Activated CD4-positive, alpha-beta T cell treated with anti-CD3 and anti-CD28 coated beads, Interleukin-2, amount 10 ng/mL, durations not matched to agents 7 days and 5 days (primary cell): ENCODE results near the gene MFAP5. TPM values are rescaled to one million over a fixed set of nuclear protein-coding genes. Genes with fewer than 3 reads are reported as not detected.

ENCODE experiments used
- CTCF ChIA-PET: fragments of 350-600 bp; sonication (Branson Sonifier 250); formaldehyde crosslinking; loops from one replicate; lab custom pipeline; 2021; ENCODE audit warnings: antibody characterized with exemption; lab: Charles Lee
- POLR2A ChIA-PET: fragments of 350-600 bp; sonication (Branson Sonifier 250); formaldehyde crosslinking; loops from one replicate; lab custom pipeline; 2021; ENCODE audit warnings: antibody characterized with exemption; lab: Charles Lee
- DNase-seq: peaks from one replicate; pipeline ENCODE4 v3.0.0-alpha.2; 2020
- H3K27ac Mint-ChIP-seq: one replicate; pipeline ENCODE4 v1.8.0; 2021; ENCODE audit warnings: mild to moderate bottlenecking, moderate library complexity, mixed read lengths
- H3K27me3 Mint-ChIP-seq: one replicate; pipeline ENCODE4 v1.8.0; 2021; ENCODE audit warnings: mixed read lengths
- H3K36me3 Mint-ChIP-seq: one replicate; pipeline ENCODE4 v1.8.0; 2021; ENCODE audit warnings: low read depth, mixed read lengths
- H3K4me1 Mint-ChIP-seq: one replicate; pipeline ENCODE4 v1.8.0; 2021; ENCODE audit warnings: mixed read lengths
- H3K4me3 Mint-ChIP-seq: one replicate; pipeline ENCODE4 v1.8.0; 2021; ENCODE audit warnings: mild to moderate bottlenecking, moderate library complexity, mixed read lengths
- H3K9me3 Mint-ChIP-seq: one replicate; pipeline ENCODE4 v1.8.0; 2021; ENCODE audit warnings: mixed read lengths
- total RNA-seq, 2 experiments: library from RNA; stranded (reverse); gene quantifications; one replicate each; pipeline ENCODE4 v1.2.3, GENCODE V29; 2021

MFAP5 gene, protein sequence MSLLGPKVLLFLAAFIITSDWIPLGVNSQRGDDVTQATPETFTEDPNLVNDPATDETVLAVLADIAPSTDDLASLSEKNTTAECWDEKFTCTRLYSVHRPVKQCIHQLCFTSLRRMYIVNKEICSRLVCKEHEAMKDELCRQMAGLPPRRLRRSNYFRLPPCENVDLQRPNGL
- total RNA-seq, result not detected

DNA sequence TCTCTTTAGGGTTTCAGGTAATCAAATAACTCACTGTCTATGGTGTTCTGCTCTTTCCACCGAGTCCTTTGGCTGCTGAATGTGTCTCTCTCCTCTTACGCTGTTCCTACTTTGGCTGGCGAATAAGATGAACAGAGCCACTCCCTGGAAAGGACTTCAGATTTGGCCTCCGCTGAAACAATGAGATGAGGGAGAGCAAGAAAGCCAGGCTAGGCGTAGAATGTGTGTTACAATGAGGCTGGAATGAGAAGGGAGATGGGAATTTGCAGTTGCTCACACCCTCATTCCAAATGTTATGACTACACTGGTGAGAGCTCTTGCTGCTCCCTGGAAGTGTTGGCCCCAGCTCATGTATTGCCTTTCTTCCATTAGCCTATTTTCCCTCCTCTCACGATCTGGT, at the start of gene MFAP5:
MFAP5 (minus strand) TSS at position 234 of the 400 bp plus-strand sequence. CDS start 722 bp downstream, outside the sequence.
- no peaks in the 10 kb centered on the region for H3K9me3 Mint-ChIP-seq

DNA sequence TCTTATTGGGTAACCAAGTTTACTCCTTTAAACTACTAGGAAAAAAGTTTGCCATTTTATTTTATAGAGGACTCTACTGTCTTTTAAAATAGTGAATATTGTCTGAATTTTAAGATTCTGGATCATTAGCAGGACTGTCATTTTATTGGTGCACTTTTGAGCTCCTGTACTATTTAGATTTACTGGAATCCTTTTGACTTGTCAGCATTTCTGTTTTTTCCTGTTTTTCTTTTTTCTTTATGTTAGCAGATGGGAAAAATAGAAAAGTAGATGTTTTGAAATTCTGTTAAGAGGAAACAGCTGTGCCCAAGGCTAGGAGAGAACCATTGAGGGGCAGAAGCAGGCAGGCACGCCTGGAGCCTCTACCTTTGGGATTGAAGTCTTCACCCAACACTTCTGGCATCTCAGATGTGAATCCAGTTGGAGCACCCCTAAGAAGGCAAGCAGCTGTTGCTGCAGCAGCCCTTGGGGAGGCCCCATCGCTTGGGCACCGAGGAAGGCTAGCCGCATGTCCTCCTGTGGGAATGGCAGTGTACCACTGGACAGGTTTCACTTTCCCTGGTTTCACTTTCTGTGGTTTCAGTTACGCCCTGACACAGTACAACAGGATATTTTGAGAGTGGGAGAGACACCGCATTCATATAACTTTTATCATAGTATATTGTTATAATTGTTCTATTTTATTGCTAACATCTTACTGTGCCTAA, 46.7 kb upstream of the MFAP5 start:
- POLR2A ChIA-PET, result no interaction called here
- H3K9me3 Mint-ChIP-seq, result no peaks in the 10 kb centered on the region
- no peak overlapping the region for H3K4me3 Mint-ChIP-seq
- DNase-seq, result no peak
- no peaks in the 10 kb centered on the region for H3K27me3 Mint-ChIP-seq
- H3K27ac Mint-ChIP-seq, result no peak overlapping the region
- no peaks in the 10 kb centered on the region for H3K36me3 Mint-ChIP-seq
- peaks cover 6% of the 10 kb centered on the region for H3K4me1 Mint-ChIP-seq
- CTCF ChIA-PET, result interaction anchor here (0.6 to 1.8 kb wide), 2 partner anchors 10 to 27 kb away, joined by 4 to 5 read pairs; no protein-coding TSS in a partner anchor

More for the DNA sequence above, at the start of gene MFAP5:
- peaks cover 19% of the 10 kb centered on the region for H3K27me3 Mint-ChIP-seq
- POLR2A ChIA-PET, result no interaction called here
- H3K4me3 Mint-ChIP-seq, result no peak within 1 kb of the TSS
- DNase-seq, result no peak
- no peak within 1 kb of the TSS for H3K27ac Mint-ChIP-seq
- no peaks in the 10 kb centered on the region for H3K4me1 Mint-ChIP-seq
- no peaks in the 10 kb centered on the region for H3K36me3 Mint-ChIP-seq
- CTCF ChIA-PET, result interaction anchor here (1.8 kb wide), 1 partner anchor 198 kb away, joined by 3 read pairs; no protein-coding TSS in a partner anchor

- no peak for DNase-seq
- Mint-ChIP-seq H3K9me3 (no peaks in the 10 kb centered on the region), H3K36me3 (peaks cover 2% of the 10 kb centered on the region), H3K27ac (no peak overlapping the region), H3K4me1 (peaks cover 12% of the 10 kb centered on the region), H3K4me3 (no peak overlapping the region), H3K27me3 (peaks cover 28% of the 10 kb centered on the region)
- POLR2A ChIA-PET, result no interaction called here
- CTCF ChIA-PET, result interaction anchor here (1.1 kb wide), 1 partner anchor 247 kb away, joined by 3 read pairs; the partner anchor contains the start of gene M6PR
Observed at GRCh38 chr12:8702159-8702558, 39.5 kb upstream of the MFAP5 start.

- H3K27ac Mint-ChIP-seq, result no peak overlapping the region
- DNase-seq, result no peak
- no peak overlapping the region for H3K4me3 Mint-ChIP-seq
- ChIA-PET CTCF (interaction anchor here (1.1 kb wide), 1 partner anchor 248 kb away, joined by 3 read pairs; the partner anchor contains the start of gene M6PR), POLR2A (no interaction called here)
- H3K36me3 Mint-ChIP-seq, result peaks cover 2% of the 10 kb centered on the region
- peaks cover 32% of the 10 kb centered on the region for H3K27me3 Mint-ChIP-seq
- no peaks in the 10 kb centered on the region for H3K9me3 Mint-ChIP-seq
- H3K4me1 Mint-ChIP-seq, result peaks cover 17% of the 10 kb centered on the region
Observed at GRCh38 chr12:8701046-8701660, 38.5 kb upstream of the MFAP5 start.

GRCh38 chr12:8699714-8700113, 37.1 kb upstream of the MFAP5 start:
- peaks cover 17% of the 10 kb centered on the region for H3K4me1 Mint-ChIP-seq
- ChIA-PET CTCF (no interaction called here), POLR2A (no interaction called here)
- peak overlapping the region; percentile 39 for H3K4me3 Mint-ChIP-seq
- H3K36me3 Mint-ChIP-seq, result peaks cover 2% of the 10 kb centered on the region
- DNase-seq, result no peak
- peak overlapping the region; percentile 2 for H3K27ac Mint-ChIP-seq
- H3K27me3 Mint-ChIP-seq, result peaks cover 38% of the 10 kb centered on the region
- no peaks in the 10 kb centered on the region for H3K9me3 Mint-ChIP-seq

GRCh38 chr12:8698879-8699278, 36.3 kb upstream of the MFAP5 start:
- Mint-ChIP-seq H3K9me3 (no peaks in the 10 kb centered on the region), H3K4me1 (peaks cover 17% of the 10 kb centered on the region), H3K36me3 (peaks cover 2% of the 10 kb centered on the region), H3K27me3 (peaks cover 38% of the 10 kb centered on the region), H3K4me3 (peak overlapping the region; percentile 87), H3K27ac (peak overlapping the region; percentile 9)
- DNase-seq, result no peak
- ChIA-PET CTCF (no interaction called here), POLR2A (interaction anchor here (0.7 kb wide), 1 partner anchor 365 kb away, joined by 4 read pairs; no protein-coding TSS in a partner anchor)

- Mint-ChIP-seq H3K9me3 (no peaks in the 10 kb centered on the region), H3K4me3 (peak overlapping the region; percentile 87), H3K36me3 (peaks cover 2% of the 10 kb centered on the region), H3K27me3 (peaks cover 38% of the 10 kb centered on the region), H3K27ac (peak overlapping the region; percentile 88), H3K4me1 (peaks cover 17% of the 10 kb centered on the region)
- ChIA-PET POLR2A (interaction anchor here (0.7 kb wide), 1 partner anchor 366 kb away, joined by 4 read pairs; no protein-coding TSS in a partner anchor), CTCF (no interaction called here)
- DNase-seq, result peak; percentile 35
Observed at GRCh38 chr12:8698132-8698851, 35.7 kb upstream of the MFAP5 start.

- Mint-ChIP-seq H3K36me3 (peaks cover 2% of the 10 kb centered on the region), H3K27ac (peak within 1 kb of the TSS; percentile 88), H3K9me3 (no peaks in the 10 kb centered on the region), H3K4me3 (peak within 1 kb of the TSS; percentile 87), H3K4me1 (peaks cover 19% of the 10 kb centered on the region), H3K27me3 (peaks cover 41% of the 10 kb centered on the region)
- peak; percentile 65 for DNase-seq
- ChIA-PET POLR2A (no interaction called here), CTCF (interaction anchor here (0.9 kb wide), 1 partner anchor 20 kb away, joined by 3 read pairs; no protein-coding TSS in a partner anchor)
Observed at GRCh38 chr12:8697476-8698131, 35.0 kb upstream of the MFAP5 start, which contains the start of gene RIMKLB. Gene RIMKLB, plus strand, starts transcription at chr12:8697991. Its CDS starts 15,876 bp downstream, at chr12:8713867.

DNA sequence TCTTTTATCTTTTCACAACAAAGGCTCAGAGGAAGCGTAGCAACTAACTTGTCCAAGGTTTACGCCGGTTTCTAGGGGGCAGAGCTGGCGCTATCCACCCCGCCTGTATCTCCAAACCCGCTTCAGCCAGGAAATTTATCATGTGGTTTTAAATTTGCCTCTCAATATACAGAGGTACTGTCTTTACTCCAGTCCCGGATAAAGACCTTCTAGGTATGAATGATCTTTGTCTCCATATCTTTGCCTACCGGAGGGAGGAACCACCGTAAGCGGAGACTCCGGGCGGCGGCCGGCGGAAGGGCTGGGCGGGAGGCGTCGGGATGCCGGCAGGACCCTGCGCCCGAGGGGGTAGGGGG, 34.5 kb upstream of the MFAP5 start:
- peaks cover 2% of the 10 kb centered on the region for H3K36me3 Mint-ChIP-seq
- H3K4me3 Mint-ChIP-seq, result peak overlapping the region; percentile 87
- H3K4me1 Mint-ChIP-seq, result peaks cover 20% of the 10 kb centered on the region
- H3K9me3 Mint-ChIP-seq, result no peaks in the 10 kb centered on the region
- peak; percentile 36 for DNase-seq
- CTCF ChIA-PET, result interaction anchor here (0.9 kb wide), 1 partner anchor 21 kb away, joined by 3 read pairs; no protein-coding TSS in a partner anchor
- H3K27ac Mint-ChIP-seq, result peak overlapping the region; percentile 39
- POLR2A ChIA-PET, result no interaction called here
- peaks cover 45% of the 10 kb centered on the region for H3K27me3 Mint-ChIP-seq

DNA sequence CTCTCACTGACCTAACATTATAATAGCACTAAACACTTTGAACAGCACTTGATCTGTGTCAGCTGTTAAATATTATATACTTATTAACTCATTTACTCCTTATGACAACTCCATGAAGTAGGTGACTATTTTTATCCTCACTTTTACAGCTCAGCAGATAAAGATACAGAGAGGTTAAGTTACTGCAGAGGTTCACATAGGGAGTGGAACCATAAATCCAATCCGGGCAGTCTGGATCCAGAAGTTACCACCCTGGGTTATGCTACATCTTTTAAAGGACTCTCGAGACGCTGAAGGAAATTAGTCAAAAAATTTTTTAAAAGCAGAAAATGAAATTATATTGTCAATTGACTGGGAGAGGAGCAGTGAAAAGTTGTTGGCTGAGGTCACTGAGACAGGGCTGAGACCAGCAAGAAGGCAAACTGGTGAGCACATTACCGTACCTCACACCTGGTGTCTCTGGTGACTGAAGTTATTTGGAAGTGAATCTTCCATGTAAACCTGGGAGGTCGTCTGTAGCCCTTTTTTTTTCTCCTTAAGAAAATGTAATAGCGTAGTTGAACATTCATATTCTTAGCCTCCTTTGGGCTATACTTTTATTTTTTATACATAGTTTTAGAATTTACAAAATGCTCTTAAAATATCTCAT, 33.9 kb upstream of the MFAP5 start:
- peaks cover 49% of the 10 kb centered on the region for H3K27me3 Mint-ChIP-seq
- peak overlapping the region; percentile 87 for H3K4me3 Mint-ChIP-seq
- H3K36me3 Mint-ChIP-seq, result peaks cover 2% of the 10 kb centered on the region
- ChIA-PET CTCF (interaction anchor here (0.6 kb wide), 1 partner anchor 1590 kb away, joined by 4 read pairs; no protein-coding TSS in a partner anchor), POLR2A (no interaction called here)
- no peaks in the 10 kb centered on the region for H3K9me3 Mint-ChIP-seq
- H3K27ac Mint-ChIP-seq, result no peak overlapping the region
- no peak for DNase-seq
- peaks cover 20% of the 10 kb centered on the region for H3K4me1 Mint-ChIP-seq

GRCh38 chr12:8695116-8695515, 32.5 kb upstream of the MFAP5 start:
- no peak for DNase-seq
- POLR2A ChIA-PET, result no interaction called here
- CTCF ChIA-PET, result no interaction called here
- no peak overlapping the region for H3K4me3 Mint-ChIP-seq
- peaks cover 42% of the 10 kb centered on the region for H3K27me3 Mint-ChIP-seq
- H3K36me3 Mint-ChIP-seq, result peaks cover 2% of the 10 kb centered on the region
- H3K4me1 Mint-ChIP-seq, result peaks cover 20% of the 10 kb centered on the region
- no peak overlapping the region for H3K27ac Mint-ChIP-seq
- no peaks in the 10 kb centered on the region for H3K9me3 Mint-ChIP-seq
